ENCODE data around the gene GOLGA3.

The GOLGA3 gene

DNA sequence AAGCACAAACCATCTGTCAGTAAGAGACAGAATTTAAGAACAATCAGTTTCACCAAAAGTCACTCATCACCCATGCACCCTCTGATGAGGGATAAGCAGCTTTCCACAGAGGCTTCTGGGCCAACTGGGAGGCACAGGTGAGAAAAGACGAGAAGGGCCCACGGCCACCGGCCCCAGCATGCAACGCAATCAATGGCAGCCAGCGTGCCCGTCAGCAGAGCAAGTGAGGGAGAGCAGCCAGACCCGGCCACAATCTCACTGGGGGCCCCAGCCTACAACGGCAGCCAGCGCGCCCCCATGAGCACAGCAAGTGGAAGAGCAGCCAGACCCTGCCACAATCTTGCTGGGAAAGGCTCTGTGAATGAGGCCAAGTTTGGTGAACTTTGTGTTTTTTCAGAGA is 80.3 kb downstream of the GOLGA3 start:
- DNase-seq (ENCODE audit: low read depth) = no peak

DNA sequence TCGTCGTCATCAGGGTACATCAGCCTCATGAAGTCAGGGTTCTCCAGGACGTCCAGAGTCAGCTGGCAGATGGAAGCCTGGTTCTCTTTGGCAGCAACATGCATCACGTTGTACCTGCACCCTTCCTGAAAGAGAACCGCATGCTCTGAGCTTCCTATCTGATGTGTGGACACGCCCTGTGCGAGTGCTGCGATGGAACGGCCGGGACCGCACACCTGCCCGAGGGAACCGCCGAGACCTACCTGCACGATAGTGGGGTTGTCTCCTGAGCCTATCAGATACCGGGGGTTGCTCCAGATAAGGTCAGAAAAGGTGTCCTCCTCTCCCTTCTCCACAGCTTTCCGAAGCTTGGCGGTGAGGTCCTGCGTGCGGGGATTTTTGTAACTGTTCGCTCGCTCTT is 80.8 kb downstream of the GOLGA3 start:
- no peak for DNase-seq (ENCODE audit: low read depth)

DNA sequence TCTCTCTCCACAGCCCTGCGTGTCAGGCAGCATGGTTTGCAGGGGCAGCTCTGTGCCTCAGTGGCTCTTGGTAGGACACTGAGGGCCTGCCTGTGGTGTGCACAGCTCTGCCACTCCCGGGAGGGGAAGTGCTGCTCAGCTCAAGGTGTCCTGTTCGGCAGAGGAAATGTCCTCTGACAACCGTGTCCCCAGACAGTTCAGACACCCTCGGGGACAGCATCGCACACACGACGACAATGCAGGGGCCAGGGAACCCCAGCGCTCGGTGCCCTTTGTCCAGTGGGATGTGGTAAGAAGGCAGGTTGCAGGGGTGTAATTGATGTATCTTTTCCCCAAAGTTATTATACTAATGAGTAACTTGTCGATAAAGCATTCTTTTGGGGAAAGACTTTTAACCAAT is 81.3 kb downstream of the GOLGA3 start:
- DNase-seq (ENCODE audit: low read depth) = no peak

DNA sequence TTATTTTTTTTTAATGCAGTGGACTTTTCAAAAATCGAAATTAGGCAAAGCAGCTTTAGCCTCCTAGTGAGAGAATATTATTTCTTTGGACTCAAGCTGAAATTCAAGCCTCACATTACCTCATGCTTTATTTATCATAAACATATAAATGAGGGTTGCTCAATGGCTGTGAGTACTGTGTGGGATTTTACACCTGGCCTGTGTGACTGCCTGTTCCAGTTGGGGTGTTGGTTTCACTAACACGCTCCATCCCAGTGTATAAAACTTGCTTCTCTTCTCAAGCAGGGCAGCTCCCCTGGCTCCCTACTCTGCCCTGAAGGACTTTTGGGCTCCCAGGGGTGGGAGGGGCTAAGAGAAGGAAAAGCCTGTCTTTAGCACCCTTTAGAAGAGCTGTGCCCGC is 82.1 kb downstream of the GOLGA3 start:
- no peak for DNase-seq (ENCODE audit: low read depth)

DNA sequence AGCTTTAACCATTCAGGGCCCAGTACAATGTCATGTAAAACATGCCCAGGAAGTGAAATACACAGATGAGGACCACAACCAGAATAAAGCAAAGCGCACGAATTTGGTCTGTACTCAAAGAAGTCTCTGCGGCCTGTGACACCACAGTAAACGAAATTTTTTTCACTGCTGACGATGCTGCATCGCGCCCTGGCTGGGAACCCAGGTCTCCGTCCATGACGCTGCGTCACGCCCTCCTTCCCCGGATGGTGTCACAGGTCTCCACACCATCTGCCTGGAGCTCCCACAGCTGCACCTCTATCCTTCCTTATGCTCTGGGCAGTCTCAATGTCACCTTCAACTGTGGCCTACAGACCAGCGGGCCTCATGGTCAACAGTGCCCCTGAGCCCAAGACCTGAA is 84.8 kb downstream of the GOLGA3 start:
- DNase-seq (ENCODE audit: low read depth) = no peak

DNA sequence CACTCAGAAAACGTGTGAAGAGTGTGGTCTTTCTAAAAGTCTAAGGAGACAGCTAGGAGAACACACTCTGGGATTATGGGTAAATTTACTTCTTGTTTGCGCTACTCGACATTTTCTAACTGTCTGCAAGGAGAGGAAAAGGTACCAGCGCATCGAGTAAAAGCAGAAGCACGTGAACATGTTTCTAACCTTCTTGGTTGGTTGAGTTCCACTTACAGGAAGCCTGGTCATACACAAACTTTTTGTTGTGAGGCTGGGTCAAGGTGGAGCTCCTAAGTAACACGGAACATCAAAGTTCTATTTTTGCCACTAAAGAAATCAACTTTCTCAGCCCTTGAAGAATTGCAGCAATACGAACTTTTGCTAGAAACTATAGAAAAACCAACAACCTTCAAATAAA is 87.0 kb downstream of the GOLGA3 start:
- DNase-seq (ENCODE audit: low read depth) = no peak

DNA sequence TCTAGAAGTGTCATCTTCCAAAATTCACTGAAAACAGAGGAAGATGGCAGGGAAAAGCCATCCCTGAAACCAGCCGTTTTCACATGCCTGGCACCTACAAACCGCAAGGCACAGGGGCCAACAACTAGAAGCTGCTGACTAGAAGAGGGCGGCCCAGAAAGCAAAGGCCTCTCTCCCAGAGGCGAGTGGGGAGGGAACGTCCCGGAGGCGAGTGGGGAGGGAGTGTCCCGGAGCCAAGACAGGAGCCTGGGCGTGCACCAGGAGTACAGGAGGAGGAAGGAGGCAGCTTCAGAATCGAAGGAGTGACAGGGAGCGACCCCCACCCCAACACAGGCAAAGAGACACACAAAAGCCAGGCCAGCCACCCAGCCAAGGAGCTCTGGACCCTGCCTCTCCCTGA is 88.0 kb downstream of the GOLGA3 start:
- no peak for DNase-seq (ENCODE audit: low read depth)

DNA sequence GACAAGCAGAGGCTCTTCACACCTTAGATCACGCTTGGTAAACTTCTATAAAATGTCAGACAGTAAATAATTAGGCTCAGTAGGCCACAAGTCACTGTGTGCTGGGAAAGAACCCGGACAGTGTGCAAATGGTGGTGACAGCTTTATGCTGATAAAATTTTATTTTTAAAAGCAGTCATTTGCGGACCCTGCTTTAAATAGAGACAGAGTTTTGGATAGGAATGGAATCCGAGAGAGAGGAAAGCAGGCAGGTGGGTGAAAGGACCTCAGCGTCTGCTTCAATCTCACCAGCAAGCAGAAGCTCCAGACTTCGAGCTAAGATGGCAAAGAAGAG is 88.4 kb downstream of the GOLGA3 start:
- no peak for DNase-seq (ENCODE audit: low read depth)

DNA sequence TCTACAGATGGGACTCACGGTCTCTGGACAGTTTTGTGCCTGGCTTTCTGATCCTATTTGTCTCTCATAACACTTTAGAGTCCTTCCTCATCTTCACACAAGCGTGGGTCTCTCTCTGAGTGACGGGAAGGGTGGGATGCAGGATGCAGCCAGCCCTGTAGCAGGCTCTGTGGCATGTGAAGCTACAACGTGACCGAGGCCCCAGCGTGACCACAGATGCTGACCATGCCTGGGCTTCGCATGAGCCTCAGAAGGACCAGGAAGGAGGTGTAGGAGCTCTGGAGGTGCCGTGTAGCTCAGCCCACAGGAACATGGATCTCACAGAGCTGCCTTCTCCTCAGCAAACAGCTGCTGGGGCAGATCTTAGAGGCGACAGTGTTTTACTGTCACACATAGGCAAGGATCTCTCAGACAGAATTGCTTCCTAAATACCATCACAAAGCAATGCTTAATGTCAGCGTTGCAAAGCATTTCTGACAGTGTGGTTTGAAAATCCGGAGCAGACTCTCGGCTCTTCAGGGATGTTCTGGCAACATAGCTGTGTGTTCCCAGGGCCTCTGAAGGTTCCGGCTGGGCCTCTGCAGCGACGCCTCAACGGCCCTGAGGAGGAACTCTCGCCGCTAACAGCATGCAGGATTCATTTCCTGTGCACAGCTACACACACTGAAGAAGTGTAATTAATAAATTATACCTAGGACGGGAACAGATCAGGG is 88.9 kb downstream of the GOLGA3 start:
- DNase-seq (ENCODE audit: low read depth) = no peak

DNA sequence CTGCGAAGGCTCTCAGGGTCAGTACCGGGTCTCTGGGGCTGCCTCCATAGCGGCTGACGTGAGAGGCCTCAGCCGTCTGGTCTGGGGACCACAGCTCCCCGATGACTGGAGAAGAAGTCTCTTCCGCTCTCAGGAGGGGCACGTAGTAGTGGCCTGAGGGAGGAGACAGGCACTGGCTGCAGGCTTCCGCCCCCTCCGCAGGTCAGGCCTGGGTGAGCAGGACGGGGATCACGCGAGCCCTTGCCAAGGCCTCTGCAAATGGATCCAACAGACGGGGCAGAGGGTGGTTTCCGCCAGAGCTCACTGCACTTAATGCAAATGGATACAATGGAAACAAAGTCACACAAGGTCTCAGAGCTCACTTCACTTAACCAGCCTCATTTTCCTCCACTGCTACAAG is 91.8 kb downstream of the GOLGA3 start:
- no peak for DNase-seq (ENCODE audit: low read depth)

DNA sequence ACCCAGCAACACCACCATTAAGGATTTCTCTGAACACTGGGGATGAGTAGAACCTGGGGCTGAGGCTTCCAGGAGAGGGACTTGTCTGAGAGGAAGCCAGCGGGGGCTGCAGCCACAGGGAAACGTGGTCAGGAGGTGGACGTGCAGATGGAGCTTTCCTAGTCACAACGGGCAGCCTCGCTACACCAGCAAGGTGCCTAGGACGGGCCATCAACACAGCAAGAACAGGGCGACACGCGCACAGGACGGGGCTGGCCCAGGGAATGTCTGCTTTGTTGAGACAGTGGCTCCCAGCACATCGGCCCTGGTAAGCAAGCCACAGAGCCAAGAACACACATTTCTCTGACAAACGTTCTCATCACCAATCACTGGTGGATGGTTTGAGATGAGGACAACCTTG is 92.3 kb downstream of the GOLGA3 start:
- no peak for DNase-seq (ENCODE audit: low read depth)

DNA sequence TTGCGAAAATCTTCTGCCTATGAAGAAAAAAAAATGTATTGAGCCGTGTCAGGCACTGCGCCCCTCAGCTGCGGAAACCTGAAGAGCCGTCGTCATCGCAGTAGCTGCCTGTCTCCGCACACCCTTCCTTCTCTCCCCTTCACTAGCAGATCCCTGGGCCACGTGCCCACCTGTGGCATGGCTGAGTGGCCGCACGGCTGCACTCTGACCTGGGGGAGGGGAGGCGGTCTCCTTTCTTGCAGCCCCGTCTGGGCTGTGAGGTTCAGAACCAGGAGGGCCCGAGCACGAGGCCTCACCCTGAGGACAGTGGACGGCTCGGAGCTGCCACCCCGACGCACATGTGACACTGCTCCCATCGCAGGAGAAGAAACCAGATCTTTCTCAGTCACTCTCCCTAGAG is 93.2 kb downstream of the GOLGA3 start:
- DNase-seq (ENCODE audit: low read depth) = no peak

DNA sequence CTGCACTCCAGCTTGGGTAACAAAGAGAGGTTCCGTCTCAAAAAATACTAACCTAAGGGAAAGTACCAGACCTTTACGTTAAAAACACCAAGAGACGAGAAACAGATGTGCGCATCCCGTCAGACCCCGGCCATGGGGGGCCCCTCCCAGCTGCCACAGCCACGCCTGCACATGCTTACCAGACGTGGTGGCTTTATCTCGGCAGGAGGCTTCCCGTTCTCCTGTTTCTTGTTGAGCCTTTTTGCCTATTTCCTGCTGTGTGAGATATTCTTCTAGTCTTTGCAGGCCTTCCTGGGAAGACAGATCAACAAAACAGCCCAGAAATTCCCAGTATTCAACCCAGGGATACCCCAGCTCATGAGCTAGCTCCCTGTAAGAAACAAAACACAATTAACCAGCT is 94.5 kb downstream of the GOLGA3 start:
- DNase-seq (ENCODE audit: low read depth) = no peak

DNA sequence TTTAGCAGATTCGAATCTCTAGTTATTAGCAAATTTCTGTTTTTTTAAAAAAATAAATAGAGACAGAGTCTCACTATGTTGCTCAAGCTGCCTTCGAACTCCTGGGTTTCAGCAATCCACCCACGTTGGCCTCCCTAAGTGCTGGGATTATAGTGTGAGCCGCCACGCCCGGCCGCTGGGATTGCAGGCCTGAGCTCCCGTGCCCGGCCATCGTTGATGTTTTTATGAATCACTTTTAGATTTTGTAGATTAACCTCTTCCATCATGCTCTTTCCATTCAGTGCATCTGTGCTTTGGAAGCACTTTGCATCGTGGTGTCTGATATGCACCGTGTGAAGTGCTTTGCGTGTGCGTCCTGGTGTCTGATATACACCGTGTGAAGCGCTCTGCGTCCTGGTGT is 97.1 kb downstream of the GOLGA3 start:
- DNase-seq (ENCODE audit: low read depth) = no peak

DNA sequence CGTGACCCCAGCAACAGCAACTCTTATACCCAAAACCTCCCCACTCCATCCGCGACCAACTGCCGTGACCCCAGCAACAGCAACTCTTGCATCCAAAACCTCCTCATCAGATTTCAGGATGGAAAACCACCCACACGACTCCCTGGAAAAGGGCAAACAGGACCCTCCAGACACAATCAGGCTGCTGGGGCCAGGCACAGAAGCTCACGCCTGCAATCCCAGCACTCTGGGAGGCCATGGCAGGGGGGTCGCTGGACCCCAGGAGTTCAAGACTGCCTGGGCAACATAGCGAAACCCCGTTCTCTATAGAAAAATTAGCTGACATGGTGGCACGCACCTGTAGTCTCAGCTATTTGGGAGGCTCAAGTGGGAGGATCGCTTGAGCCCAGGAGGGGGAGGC is 98.3 kb downstream of the GOLGA3 start:
- DNase-seq (ENCODE audit: low read depth) = no peak

DNA sequence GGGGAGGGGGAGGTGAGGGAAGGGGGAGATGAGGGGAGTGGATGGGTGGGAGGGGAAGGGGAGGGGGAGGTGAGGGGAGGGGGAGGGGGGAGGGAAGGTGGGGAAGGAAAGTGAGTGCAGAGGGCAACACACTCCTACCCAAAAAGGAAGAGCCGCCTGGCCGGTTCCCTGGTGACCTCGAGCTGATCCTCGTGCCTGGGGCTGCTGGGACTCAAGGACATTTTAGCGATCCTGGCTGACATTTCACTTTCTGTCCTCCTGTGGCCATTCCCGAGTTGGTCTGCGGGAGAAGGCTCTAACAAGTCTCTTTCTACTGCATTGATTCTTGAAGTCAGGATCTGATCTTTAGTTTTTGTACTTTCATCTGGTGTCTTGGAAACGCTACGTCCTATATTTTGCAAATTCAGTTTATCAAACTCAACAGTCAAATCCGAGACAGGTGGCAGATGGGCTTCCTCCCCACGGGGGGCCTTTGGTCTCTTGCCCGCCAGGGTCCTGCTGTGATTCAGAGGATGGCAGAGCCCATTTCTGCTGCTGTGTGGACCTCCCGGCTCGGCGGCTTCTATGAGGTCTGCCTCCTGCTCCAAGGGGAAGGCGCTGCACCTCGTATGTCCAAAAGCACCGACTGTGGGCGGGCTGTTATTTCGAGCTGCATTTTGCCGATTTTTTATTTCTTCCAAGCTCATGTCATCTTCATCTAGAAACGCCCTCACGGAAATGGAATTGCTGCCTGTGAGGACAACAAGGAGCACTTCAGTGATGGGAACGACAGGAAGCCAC is 98.9 kb downstream of the GOLGA3 start:
- DNase-seq (ENCODE audit: low read depth) = no peak

DNA sequence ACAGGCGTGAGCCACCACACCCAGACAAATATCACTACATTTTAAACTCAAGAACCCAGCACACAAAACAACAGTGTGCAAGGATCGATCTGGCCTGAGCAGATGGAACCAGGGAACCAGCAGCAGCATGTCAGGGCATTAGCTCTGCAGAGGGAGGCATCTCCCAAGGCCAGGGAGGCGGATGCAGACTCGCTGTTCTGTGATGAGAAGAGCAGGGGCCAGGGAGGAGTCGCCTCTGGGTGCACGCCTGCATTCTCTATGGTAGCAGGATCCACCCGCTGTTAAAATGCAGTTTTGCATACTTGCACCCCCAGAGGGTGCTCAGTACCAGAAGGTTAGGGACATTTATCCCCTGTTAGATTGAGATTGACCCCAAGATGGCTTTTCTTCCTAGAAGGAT is 100.2 kb downstream of the GOLGA3 start:
- no peak for DNase-seq (ENCODE audit: low read depth)

DNA sequence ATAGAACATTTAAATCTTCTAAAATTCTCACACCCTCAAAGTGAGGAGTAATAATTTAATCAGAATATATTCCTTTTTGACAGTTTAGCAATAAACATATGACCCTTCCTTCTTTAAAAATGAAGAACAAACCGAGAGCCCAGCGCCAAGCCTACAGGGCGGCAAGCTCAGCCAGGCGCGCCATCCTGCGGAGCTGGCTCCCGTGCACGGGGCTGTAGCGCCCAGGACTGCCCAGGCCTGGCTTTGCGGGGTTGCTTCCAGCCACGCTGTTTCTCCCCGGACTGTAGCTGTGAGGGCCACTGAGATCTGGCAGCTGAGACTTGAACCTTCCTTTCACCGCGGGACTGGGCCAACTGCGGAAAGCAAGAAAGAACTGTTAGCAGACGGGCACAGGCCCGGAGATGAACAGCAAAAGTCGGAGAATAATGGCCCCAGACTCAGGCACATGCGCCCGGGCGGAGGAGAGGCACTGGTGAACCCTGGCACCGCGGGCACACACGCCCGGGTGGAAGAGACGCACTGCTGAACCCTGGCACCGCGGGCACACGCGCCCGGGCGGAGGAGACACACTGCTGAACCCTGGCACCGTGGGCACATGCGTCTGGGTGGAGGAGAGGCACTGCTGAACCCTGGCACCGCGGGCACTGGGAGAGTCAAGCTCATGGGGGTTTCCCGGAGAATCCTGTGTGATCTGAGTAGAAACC is 101.4 kb downstream of the GOLGA3 start:
- DNase-seq (ENCODE audit: low read depth) = no peak

DNA sequence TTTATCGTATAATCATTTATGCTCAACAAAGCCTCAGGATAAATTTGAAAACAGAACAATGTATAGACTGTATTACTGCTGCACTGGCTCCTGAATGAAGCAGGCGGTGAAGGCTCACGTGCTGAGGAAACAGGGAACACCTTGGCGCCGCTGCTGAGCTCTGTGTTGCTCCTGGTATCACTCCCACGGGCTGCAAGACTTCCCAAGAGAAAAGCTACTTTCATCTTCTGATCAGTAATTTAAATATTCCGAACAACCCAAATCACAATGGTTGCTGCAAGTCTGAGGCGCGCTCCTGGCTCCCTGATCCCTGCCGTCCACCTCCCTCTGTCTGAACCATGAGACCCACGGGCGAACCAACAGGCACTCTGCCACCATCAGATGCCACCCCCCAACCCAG is 102.3 kb downstream of the GOLGA3 start:
- DNase-seq (ENCODE audit: low read depth) = no peak

DNA sequence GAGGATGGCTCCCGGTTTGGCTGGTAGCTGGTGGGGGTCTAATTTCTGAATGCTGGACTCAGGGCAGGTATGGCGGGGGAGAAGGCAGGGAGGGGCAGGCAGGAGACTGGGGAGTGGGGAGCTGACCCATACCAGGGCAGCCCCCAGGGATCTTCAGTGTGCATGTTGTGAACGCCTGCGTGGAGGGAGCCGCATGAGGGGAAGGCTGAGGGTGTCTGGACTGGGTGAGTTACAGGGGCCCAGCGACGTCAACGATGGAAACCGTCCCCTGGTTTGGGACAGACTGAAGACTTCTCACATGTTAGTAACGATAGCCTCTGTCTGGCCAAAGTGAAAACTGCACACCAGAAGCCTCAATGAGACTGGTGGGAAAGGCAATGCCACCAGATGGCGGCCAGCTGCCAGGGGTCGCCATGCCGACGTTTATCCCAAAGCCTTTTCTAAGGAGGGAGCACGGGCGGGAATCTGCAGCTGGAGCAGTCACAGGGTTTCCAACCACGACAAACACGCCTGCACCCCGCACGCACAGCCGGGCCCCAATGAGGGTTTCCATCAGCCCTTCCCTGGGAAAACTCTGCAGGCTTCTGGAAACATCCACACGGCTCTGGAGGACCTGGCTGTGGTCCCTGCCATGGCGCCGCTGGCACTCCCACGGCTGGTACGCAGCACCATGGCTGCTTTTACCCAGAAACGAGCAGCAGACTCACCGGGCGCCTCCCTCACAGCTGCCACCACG is 104.0 kb downstream of the GOLGA3 start:
- DNase-seq (ENCODE audit: low read depth) = no peak

DNA sequence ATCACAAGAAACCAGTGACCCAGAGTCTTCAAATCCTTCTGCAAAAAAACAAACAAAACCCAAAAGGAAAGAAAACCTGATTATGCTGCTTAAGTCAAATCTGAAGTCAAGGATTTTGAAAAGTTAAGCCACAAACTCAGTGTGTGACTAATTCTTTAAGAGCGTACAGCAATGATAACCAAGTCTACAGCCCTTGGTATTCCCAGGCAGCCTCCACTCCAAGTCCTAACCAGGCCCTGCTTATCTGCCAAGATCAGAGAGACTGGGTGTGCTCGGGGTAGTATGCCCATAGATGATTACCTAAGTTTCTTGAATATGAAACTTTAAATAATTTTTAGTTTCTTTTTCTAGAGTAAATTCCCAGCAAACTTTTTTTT is 104.9 kb downstream of the GOLGA3 start:
- no peak for DNase-seq (ENCODE audit: low read depth)

DNA sequence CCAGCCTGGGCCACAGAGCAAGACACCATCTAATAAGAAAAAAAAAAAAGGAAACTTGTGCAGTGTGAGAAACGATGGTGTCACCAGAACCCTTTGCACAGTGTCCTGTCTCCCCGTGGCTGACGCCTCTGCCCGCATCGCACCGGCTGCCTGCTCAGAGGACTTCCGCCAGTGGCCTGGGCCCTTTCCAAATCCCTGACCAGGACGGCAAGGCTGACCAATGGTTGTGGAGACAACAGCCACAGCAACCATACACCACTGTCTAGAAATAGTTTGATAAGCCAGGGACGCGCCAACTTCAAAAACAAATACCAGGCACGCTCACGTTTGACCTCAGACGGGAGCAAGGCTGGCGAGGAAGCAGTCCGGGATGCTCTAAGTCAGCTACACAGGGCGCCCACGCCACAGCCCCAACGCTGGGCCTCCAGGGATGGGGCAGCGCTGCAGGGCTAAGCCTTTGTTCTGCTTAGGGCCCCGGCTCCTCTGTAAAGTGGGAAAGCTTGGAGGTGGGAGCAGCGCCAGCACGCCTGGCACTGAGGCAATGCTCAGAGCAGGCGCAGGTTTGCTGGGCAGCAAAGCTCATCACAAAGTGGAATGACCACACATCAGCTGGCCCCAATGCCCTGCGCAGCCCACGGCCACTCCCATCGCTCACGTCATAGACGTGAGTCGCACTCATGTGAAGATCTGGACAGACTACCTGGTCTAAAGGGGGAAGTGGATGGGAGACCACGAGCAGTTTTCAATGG is 105.5 kb downstream of the GOLGA3 start:
- DNase-seq (ENCODE audit: low read depth) = no peak
